Astrocyte of the cerebellum (primary cell): Measurements from ENCODE around the gene ONECUT1.

Experiments used
- DNase-seq: peaks from one replicate; pipeline ENCODE4 v3.0.0-alpha.2; 2011; ENCODE audit warnings: low read depth
- H3K4me3 ChIP-seq: 2 replicates; pipeline ENCODE4 v1.5.1; 2011; ENCODE audit warnings: mild to moderate bottlenecking, low read depth, low read length, moderate library complexity
- CTCF ChIP-seq: IDR thresholded peaks from 2 replicates; pipeline ENCODE4 v1.5.1; 2012; ENCODE audit warnings: low read length, low read depth, moderate library complexity, mild to moderate bottlenecking; ENCODE audit errors: missing control alignments
- in situ Hi-C: cut with HindIII; loops from 2 replicates; pipeline ENCODE4 v1.10.0; 2017; ENCODE audit warnings: low sequenced_read_pairs

ONECUT1 gene

GRCh38 chr15:52733696-52734255 is 56.4 kb downstream of the ONECUT1 start:
- in situ Hi-C loops: no loop called here
- no peak overlapping the region for H3K4me3 ChIP-seq
- TF ChIP-seq CTCF: no peak
- DNase-seq: no peak

GRCh38 chr15:52733088-52733487 is 57.0 kb downstream of the ONECUT1 start:
- DNase-seq: no peak
- TF ChIP-seq CTCF: no peak
- in situ Hi-C loops: no loop called here
- no peak overlapping the region for H3K4me3 ChIP-seq

GRCh38 chr15:52732551-52732950 is 57.6 kb downstream of the ONECUT1 start:
- H3K4me3 ChIP-seq: no peak overlapping the region
- in situ Hi-C loops: no loop called here
- TF ChIP-seq CTCF: no peak

GRCh38 chr15:52731732-52732470 is 58.2 kb downstream of the ONECUT1 start:
- no peak for DNase-seq
- H3K4me3 ChIP-seq: no peak overlapping the region

More at GRCh38 chr15:52732551-52732950, 57.6 kb downstream of the ONECUT1 start:
- DNase-seq: no peak

GRCh38 chr15:52731004-52731403 is 59.1 kb downstream of the ONECUT1 start:
- TF ChIP-seq CTCF: no peak
- in situ Hi-C loops: no loop called here
- H3K4me3 ChIP-seq: no peak overlapping the region
- DNase-seq: no peak

More at GRCh38 chr15:52731732-52732470, 58.2 kb downstream of the ONECUT1 start:
- in situ Hi-C loops: no loop called here
- no peak for TF ChIP-seq CTCF

- DNase-seq: no peak
- H3K4me3 ChIP-seq: no peak overlapping the region
- no peak for TF ChIP-seq CTCF
- in situ Hi-C loops: no loop called here
Measured at GRCh38 chr15:52730594-52730993, 59.5 kb downstream of the ONECUT1 start.
